Osteocyte (in vitro differentiated cells): Measurements from ENCODE around the gene SLC7A7. TPM values are rescaled to one million over a fixed set of nuclear protein-coding genes. Genes with fewer than 3 reads are reported as not detected.

Experiments
- DNase-seq: peaks from one replicate; pipeline ENCODE4 v3.0.0; 2021; ENCODE audit warnings: mixed read lengths; ENCODE audit not compliant: unreplicated experiment; ENCODE audit errors: extremely low spot score
- H3K27ac Mint-ChIP-seq: one replicate; pipeline ENCODE4 v1.8.0; 2021; ENCODE audit warnings: mild to moderate bottlenecking, mixed read lengths; ENCODE audit not compliant: unreplicated experiment
- H3K27me3 Mint-ChIP-seq: one replicate; pipeline ENCODE4 v1.8.0; 2021; ENCODE audit warnings: mixed read lengths; ENCODE audit not compliant: unreplicated experiment
- H3K36me3 Mint-ChIP-seq: one replicate; pipeline ENCODE4 v1.8.0; 2021; ENCODE audit warnings: mixed read lengths; ENCODE audit not compliant: unreplicated experiment
- H3K4me1 Mint-ChIP-seq: one replicate; pipeline ENCODE4 v1.8.0; 2021; ENCODE audit warnings: mixed read lengths; ENCODE audit not compliant: unreplicated experiment
- H3K4me3 Mint-ChIP-seq: one replicate; pipeline ENCODE4 v1.8.0; 2021; ENCODE audit warnings: mild to moderate bottlenecking, moderate library complexity, mixed read lengths; ENCODE audit not compliant: unreplicated experiment
- H3K9me3 Mint-ChIP-seq: one replicate; pipeline ENCODE4 v1.8.0; 2021; ENCODE audit warnings: mixed read lengths; ENCODE audit not compliant: unreplicated experiment
- total RNA-seq: library from RNA; stranded (reverse); gene quantifications from 2 replicates; pipeline ENCODE4 v1.2.1, GENCODE V29; 2021
- TF ChIP-seq, protein P1 (sequence below): fragments of 200-600 bp; sonication (generic); IDR thresholded peaks from 2 replicates; pipeline ENCODE4 v1.5.0; 2021; ENCODE audit warnings: antibody characterized with exemption, mild to moderate bottlenecking, moderate library complexity

SLC7A7 gene
- total RNA-seq, 1 donor from 2014 or later = 1.6 TPM

DNA sequence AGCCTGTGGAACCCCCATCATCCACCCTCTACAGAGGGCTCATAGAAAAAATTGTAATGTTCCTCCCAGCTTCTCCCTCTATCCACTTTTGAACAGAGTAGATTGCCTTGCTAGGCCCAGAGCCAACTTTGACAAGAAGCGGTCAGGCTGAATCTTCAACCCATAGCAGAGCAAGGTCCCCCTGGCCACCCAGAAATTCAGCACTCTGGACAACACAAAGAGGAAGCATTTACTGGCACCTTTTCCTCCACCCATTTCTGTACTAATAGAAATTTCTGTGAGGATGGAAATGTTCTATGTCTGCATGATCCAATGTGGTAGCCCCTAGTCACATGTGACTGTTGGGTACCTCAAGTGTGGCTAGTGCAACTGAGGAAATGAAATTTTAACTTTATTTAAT, 91.4 kb downstream of the SLC7A7 start:
- no peaks in the 10 kb centered on the region for H3K4me1 Mint-ChIP-seq

More for the DNA sequence above, 91.4 kb downstream of the SLC7A7 start:
- H3K27ac Mint-ChIP-seq = no peak overlapping the region
- TF ChIP-seq, protein P1, sequence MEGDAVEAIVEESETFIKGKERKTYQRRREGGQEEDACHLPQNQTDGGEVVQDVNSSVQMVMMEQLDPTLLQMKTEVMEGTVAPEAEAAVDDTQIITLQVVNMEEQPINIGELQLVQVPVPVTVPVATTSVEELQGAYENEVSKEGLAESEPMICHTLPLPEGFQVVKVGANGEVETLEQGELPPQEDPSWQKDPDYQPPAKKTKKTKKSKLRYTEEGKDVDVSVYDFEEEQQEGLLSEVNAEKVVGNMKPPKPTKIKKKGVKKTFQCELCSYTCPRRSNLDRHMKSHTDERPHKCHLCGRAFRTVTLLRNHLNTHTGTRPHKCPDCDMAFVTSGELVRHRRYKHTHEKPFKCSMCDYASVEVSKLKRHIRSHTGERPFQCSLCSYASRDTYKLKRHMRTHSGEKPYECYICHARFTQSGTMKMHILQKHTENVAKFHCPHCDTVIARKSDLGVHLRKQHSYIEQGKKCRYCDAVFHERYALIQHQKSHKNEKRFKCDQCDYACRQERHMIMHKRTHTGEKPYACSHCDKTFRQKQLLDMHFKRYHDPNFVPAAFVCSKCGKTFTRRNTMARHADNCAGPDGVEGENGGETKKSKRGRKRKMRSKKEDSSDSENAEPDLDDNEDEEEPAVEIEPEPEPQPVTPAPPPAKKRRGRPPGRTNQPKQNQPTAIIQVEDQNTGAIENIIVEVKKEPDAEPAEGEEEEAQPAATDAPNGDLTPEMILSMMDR = no peak
- DNase-seq = no peak
- peaks cover 32% of the 10 kb centered on the region for H3K27me3 Mint-ChIP-seq
- H3K36me3 Mint-ChIP-seq = no peaks in the 10 kb centered on the region
- H3K4me3 Mint-ChIP-seq = no peak overlapping the region
- no peaks in the 10 kb centered on the region for H3K9me3 Mint-ChIP-seq

Other genes starting within 250 kb of the SLC7A7 start
- 220 and 223 TPM in 2 replicates for gene DAD1, start 226.2 kb downstream of the SLC7A7 start, total RNA-seq
- gene ABHD4, start 217.1 kb downstream of the SLC7A7 start, total RNA-seq = 74.1 and 87.3 TPM in 2 replicates
- gene OR6J1, start 171.1 kb downstream of the SLC7A7 start, total RNA-seq = not detected in 2 replicates
- 114 and 122 TPM in 2 replicates for gene OXA1L, start 48.7 kb downstream of the SLC7A7 start, total RNA-seq
- 74.3 and 74.7 TPM in 2 replicates for gene MRPL52, start 14.5 kb upstream of the SLC7A7 start, total RNA-seq
- 490 and 518 TPM in 2 replicates for gene MMP14, start 21.1 kb upstream of the SLC7A7 start, total RNA-seq
- 171 and 182 TPM in 2 replicates for gene LRP10, start 56.3 kb upstream of the SLC7A7 start, total RNA-seq
- gene REM2, start 67.8 kb upstream of the SLC7A7 start, total RNA-seq = 0.18 and 0.35 TPM in 2 replicates
- gene RBM23, start 103.7 kb upstream of the SLC7A7 start, total RNA-seq = 89.4 and 93.3 TPM in 2 replicates
- gene PRMT5, start 113.9 kb upstream of the SLC7A7 start, total RNA-seq = 58.4 and 68.4 TPM in 2 replicates
- 39.9 and 40.9 TPM in 2 replicates for gene HAUS4, start 141.7 kb upstream of the SLC7A7 start, total RNA-seq
- gene AJUBA, start 167.1 kb upstream of the SLC7A7 start, total RNA-seq = 111 and 115 TPM in 2 replicates
- 11.4 and 12.4 TPM in 2 replicates for gene C14orf93, start 194.7 kb upstream of the SLC7A7 start, total RNA-seq
- gene PSMB5, start 219.5 kb upstream of the SLC7A7 start, total RNA-seq = 144 and 147 TPM in 2 replicates
- gene PSMB11, start 226.8 kb upstream of the SLC7A7 start, total RNA-seq = not detected in 2 replicates
- 13.3 and 13.7 TPM in 2 replicates for gene CDH24, start 242.1 kb upstream of the SLC7A7 start, total RNA-seq